GM12878 (cell line): ENCODE measurements around the gene GP9. TPM values are rescaled to one million over a fixed set of nuclear protein-coding genes. Genes with fewer than 3 reads are reported as not detected.

ENCODE experiments used
- ATAC-seq: fragments of 200-7000 bp; cut with Tn5 transposase; 3 replicates; pipeline ENCODE4 v1.9.1; 2020; ENCODE audit warnings: mild to moderate bottlenecking, moderate library complexity
- BruUV-seq: library from RNA; stranded (reverse); fragments of 400-500 nt; replicated peaks from 2 replicates; lab custom pipeline; 2021; lab: Mats Ljungman, UMichigan
- CTCF ChIA-PET: fragments of 300-600 bp; sonication (Branson Sonifier 250); formaldehyde crosslinking; extraction: SDS; loops from one replicate; lab custom pipeline; 2021; ENCODE audit warnings: inconsistent platforms; lab: Yijun Ruan, JAX
- POLR2A ChIA-PET: fragments of 350-600 bp; formaldehyde crosslinking; extraction: SDS; loops from one replicate; lab custom pipeline; 2021; ENCODE audit warnings: inconsistent platforms; lab: Charles Lee
- RAD21 ChIA-PET: fragments of 300-600 bp; sonication (Branson Sonifier 250); formaldehyde crosslinking; loops from one replicate; lab custom pipeline; 2023; ENCODE audit warnings: antibody characterized with exemption; ENCODE audit not compliant: unreplicated experiment; lab: Charles Lee
- SMC1A ChIA-PET: fragments of 300-600 bp; sonication (Branson Sonifier 250); formaldehyde crosslinking; loops from one replicate; lab custom pipeline; 2023; ENCODE audit not compliant: unreplicated experiment, uncharacterized antibody; lab: Charles Lee
- DNase-seq: peaks from one replicate; pipeline ENCODE4 v3.0.0-alpha.2; 2011; ENCODE audit warnings: low read depth, low spot score
- FAIRE-seq: peaks from 3 replicates; lab custom pipeline; 2011; peaks lifted over from hg19 to GRCh38; lab: Jason Lieb, UNC
- H2AFZ ChIP-seq: 2 replicates; pipeline ENCODE4 v1.6.0; 2011; ENCODE audit warnings: low read depth, low read length, control low read depth; ENCODE audit not compliant: control insufficient read depth
- H3K27ac ChIP-seq: 2 replicates; pipeline ENCODE4 v1.5.1; 2011; ENCODE audit warnings: control low read depth; ENCODE audit not compliant: control insufficient read depth, insufficient read depth
- H3K27me3 ChIP-seq, 2 experiments: replicated peaks in 1 of 2; 2 replicates each; pipeline versions ENCODE4 v1.6.0 to v1.6.1; 2011; ENCODE audit warnings: low read length in 1 of 2; ENCODE audit not compliant: control insufficient read depth in 2 of 2, insufficient read depth in 2 of 2
- H3K36me3 ChIP-seq, 2 experiments: 2 replicates each; pipeline ENCODE4 v1.5.1; 2011; ENCODE audit warnings: low read length in 1 of 2; ENCODE audit not compliant: control insufficient read depth in 2 of 2, insufficient read depth in 2 of 2
- H3K4me1 ChIP-seq: 2 replicates; pipeline ENCODE4 v1.6.1; 2011; ENCODE audit warnings: mild to moderate bottlenecking, low read length, moderate library complexity, mixed read lengths; ENCODE audit not compliant: control insufficient read depth, insufficient read depth
- H3K4me2 ChIP-seq: 2 replicates; pipeline ENCODE4 v1.6.0; 2011; ENCODE audit warnings: control low read depth; ENCODE audit not compliant: control insufficient read depth, insufficient read depth
- H3K4me3 ChIP-seq: fragments of 200-600 bp; sonication (generic); 2 replicates; pipeline ENCODE4 v1.5.1; 2016
- H3K79me2 ChIP-seq: 2 replicates; pipeline ENCODE4 v1.6.0; 2011; ENCODE audit warnings: low read length; ENCODE audit not compliant: control insufficient read depth, insufficient read depth
- H3K9ac ChIP-seq: 2 replicates; pipeline ENCODE4 v1.8.0; 2011; ENCODE audit warnings: low read length, control low read depth, mixed read lengths; ENCODE audit not compliant: control insufficient read depth, insufficient read depth
- H3K9me3 ChIP-seq: replicated peaks from 3 replicates; pipeline ENCODE4 v1.5.1; 2011; ENCODE audit warnings: mild to moderate bottlenecking, low read length; ENCODE audit not compliant: control insufficient read depth, insufficient read depth
- H4K20me1 ChIP-seq: 2 replicates; pipeline ENCODE4 v1.6.0; 2011; ENCODE audit not compliant: control insufficient read depth, insufficient read depth
- CTCF ChIP-seq, 3 experiments: IDR thresholded peaks in 2 of 3; conservative IDR thresholded peaks in 1 of 3; 2 replicates each; pipeline ENCODE4 v1.5.1; 2011; ENCODE audit warnings: low read depth in 3 of 3, low read length in 3 of 3, mild to moderate bottlenecking in 3 of 3, control low read depth in 2 of 3, moderate library complexity in 2 of 3, inconsistent platforms in 1 of 3, mixed read lengths in 1 of 3; ENCODE audit not compliant: control insufficient read depth in 2 of 3, insufficient read depth in 1 of 3; ENCODE audit errors: extremely low read depth in 1 of 3
- JUNB ChIP-seq: IDR thresholded peaks from 2 replicates; pipeline ENCODE4 v1.6.1; 2016; ENCODE audit warnings: antibody characterized with exemption, mild to moderate bottlenecking
- NR2F1 ChIP-seq: fragments of 450-650 bp; conservative IDR thresholded peaks from 2 replicates; pipeline ENCODE4 v1.6.1; 2017; ENCODE audit warnings: mild to moderate bottlenecking
- POLR2A ChIP-seq: IDR thresholded peaks from 2 replicates; pipeline ENCODE4 v1.6.1; 2011; ENCODE audit warnings: low read depth, mild to moderate bottlenecking, low read length
- SMAD1 ChIP-seq: fragments of 450-650 bp; IDR thresholded peaks from 2 replicates; pipeline ENCODE4 v1.6.1; 2018; ENCODE audit warnings: mild to moderate bottlenecking, low read depth; ENCODE audit not compliant: partially characterized antibody
- SP1 ChIP-seq: IDR thresholded peaks from one replicate; pipeline ENCODE4 v1.6.1; 2011; ENCODE audit warnings: low read depth, low read length
- WGBS: methylation state at CpG from one replicate; pipeline ENCODE4 v1.1.6; 2016; ENCODE audit warnings: low lambda C conversion rate; ENCODE audit not compliant: insufficient replicate concordance, insufficient coverage; ENCODE audit errors: missing lambda C conversion rate; 5-methylcytosine and 5-hydroxymethylcytosine counted together
- in situ Hi-C: fragments of 300-500 bp; cut with MboI; formaldehyde crosslinking; loops from 9 replicates; pipeline ENCODE4 v1.14.3; 2018; ENCODE audit warnings: mixed read lengths
- intact Hi-C: fragments of 100-400 bp; cut with micrococcal nuclease; formaldehyde crosslinking; loops from one replicate; pipeline ENCODE4 v1.14.2; 2022; ENCODE audit not compliant: unreplicated experiment
- polyA plus RNA-seq, 11 experiments: library from polyadenylated mRNA; depleted of rRNA in 4 of 11; unstranded in 6 of 11; stranded (reverse) in 5 of 11; fragments of >200 nt; fragmentation: Nextera tagmentation in 4 of 11; fragmentation: Illumina TruSeq in 1 of 11; extraction: Ambion mirVana in 4 of 11; extraction: Trizol in 1 of 11; gene quantifications; 1 replicate in 1 of 11; 2 replicates in 10 of 11; pipeline versions ENCODE4 v1.2.1 to v1.2.3, GENCODE V29; 2011 to 2016; ENCODE audit warnings: inconsistent platforms in 2 of 11, missing spikeins in 2 of 11, low read depth in 1 of 11
- total RNA-seq, 4 experiments: library from RNA; depleted of rRNA in 3 of 4; stranded (reverse); fragments of >200 nt in 3 of 4; fragmentation: Illumina TruSeq in 1 of 4; extraction: Trizol in 1 of 4; gene quantifications; 2 replicates each; pipeline versions ENCODE4 v1.2.1 to v1.2.3, GENCODE V29; 2013 to 2021
- TF ChIP-seq, protein P1 (sequence below): fragments of 150-350 bp; IDR thresholded peaks from 2 replicates; pipeline ENCODE4 v1.6.1; 2016; ENCODE audit warnings: low read depth, low read length

The GP9 gene
- total and polyA plus RNA-seq, 10 of the 15 experiments (the other 5 are each of a cell fraction or from before 2014, with no cell fraction given): 0.15 TPM; not detected in 9

GRCh38 chr3:129106866-129107565 is 46.4 kb downstream of the GP9 start:
- peaks cover 0 to 8% of the 10 kb centered on the region in 2 experiments; a peak in 1 of 4 replicates for H3K36me3 ChIP-seq
- H4K20me1 ChIP-seq: no peaks in the 10 kb centered on the region
- H2AFZ ChIP-seq: no peak overlapping the region
- ChIA-PET RAD21 (no interaction called here), SMC1A (no interaction called here), CTCF (interaction anchor here (1.6 kb wide), 1 partner anchor 53 kb away, joined by 5 read pairs; no protein-coding TSS in a partner anchor), POLR2A (no interaction called here)
- H3K79me2 ChIP-seq: no peaks in the 10 kb centered on the region
- DNase-seq (no peak), FAIRE-seq (no peak), ATAC-seq (no peak)
- H3K4me2 ChIP-seq: no peak overlapping the region
- H3K9ac ChIP-seq: no peak overlapping the region
- no peaks in the 10 kb centered on the region for H3K4me1 ChIP-seq
- BruUV-seq: no TSS peak
- 83% methylated on average over 19 of the region's 19 CpGs for WGBS
- no peak overlapping the region for H3K27ac ChIP-seq
- no peaks in the 10 kb centered on the region for H3K27me3 ChIP-seq
- no peak overlapping the region for H3K4me3 ChIP-seq
- intact Hi-C loops (no loop called here), in situ Hi-C loops (no loop called here)
- TF ChIP-seq JUNB (no peak), SP1 (no peak), SMAD1 (no peak), CTCF (IDR thresholded peaks at IDR 0.05 in 2 of 3, conservative IDR thresholded peaks at IDR 0.05 in 1 of 3; ENCODE audit: control insufficient read depth in 2 of 3, extremely low read depth in 1 of 3, insufficient read depth in 1 of 3, low read depth in 3 of 3, low read length in 3 of 3) (no peak)
- H3K9me3 ChIP-seq: no peaks in the 10 kb centered on the region

- Histone ChIP-seq H3K4me3 (no peak overlapping the region), H3K9me3 (no peaks in the 10 kb centered on the region), H3K27me3 (no peaks in the 10 kb centered on the region), H3K9ac (no peak overlapping the region), H3K79me2 (no peaks in the 10 kb centered on the region), H3K27ac (no peak overlapping the region), H4K20me1 (no peaks in the 10 kb centered on the region), H3K36me3 (peaks cover 0 to 8% of the 10 kb centered on the region in 2 experiments; a peak in 1 of 4 replicates), H2AFZ (no peak overlapping the region), H3K4me2 (no peak overlapping the region), H3K4me1 (no peaks in the 10 kb centered on the region)
- no peak for ATAC-seq
- in situ Hi-C loops (no loop called here), intact Hi-C loops (no loop called here)
- CTCF ChIA-PET: no interaction called here
- 91% methylated on average over 8 of the region's 8 CpGs for WGBS
- POLR2A ChIA-PET: no interaction called here
- BruUV-seq: no TSS peak
- SMC1A ChIA-PET: no interaction called here
- RAD21 ChIA-PET: no interaction called here
- FAIRE-seq: no peak
- no peak for DNase-seq
- no peak for TF ChIP-seq CTCF (IDR thresholded peaks at IDR 0.05 in 2 of 3, conservative IDR thresholded peaks at IDR 0.05 in 1 of 3; ENCODE audit: control insufficient read depth in 2 of 3, extremely low read depth in 1 of 3, insufficient read depth in 1 of 3, low read depth in 3 of 3, low read length in 3 of 3)
- TF ChIP-seq NR2F1: no peak
- TF ChIP-seq, protein P1, sequence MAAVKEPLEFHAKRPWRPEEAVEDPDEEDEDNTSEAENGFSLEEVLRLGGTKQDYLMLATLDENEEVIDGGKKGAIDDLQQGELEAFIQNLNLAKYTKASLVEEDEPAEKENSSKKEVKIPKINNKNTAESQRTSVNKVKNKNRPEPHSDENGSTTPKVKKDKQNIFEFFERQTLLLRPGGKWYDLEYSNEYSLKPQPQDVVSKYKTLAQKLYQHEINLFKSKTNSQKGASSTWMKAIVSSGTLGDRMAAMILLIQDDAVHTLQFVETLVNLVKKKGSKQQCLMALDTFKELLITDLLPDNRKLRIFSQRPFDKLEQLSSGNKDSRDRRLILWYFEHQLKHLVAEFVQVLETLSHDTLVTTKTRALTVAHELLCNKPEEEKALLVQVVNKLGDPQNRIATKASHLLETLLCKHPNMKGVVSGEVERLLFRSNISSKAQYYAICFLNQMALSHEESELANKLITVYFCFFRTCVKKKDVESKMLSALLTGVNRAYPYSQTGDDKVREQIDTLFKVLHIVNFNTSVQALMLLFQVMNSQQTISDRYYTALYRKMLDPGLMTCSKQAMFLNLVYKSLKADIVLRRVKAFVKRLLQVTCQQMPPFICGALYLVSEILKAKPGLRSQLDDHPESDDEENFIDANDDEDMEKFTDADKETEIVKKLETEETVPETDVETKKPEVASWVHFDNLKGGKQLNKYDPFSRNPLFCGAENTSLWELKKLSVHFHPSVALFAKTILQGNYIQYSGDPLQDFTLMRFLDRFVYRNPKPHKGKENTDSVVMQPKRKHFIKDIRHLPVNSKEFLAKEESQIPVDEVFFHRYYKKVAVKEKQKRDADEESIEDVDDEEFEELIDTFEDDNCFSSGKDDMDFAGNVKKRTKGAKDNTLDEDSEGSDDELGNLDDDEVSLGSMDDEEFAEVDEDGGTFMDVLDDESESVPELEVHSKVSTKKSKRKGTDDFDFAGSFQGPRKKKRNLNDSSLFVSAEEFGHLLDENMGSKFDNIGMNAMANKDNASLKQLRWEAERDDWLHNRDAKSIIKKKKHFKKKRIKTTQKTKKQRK: no peak
- TF ChIP-seq POLR2A: no peak
Measured at GRCh38 chr3:129107793-129108192, 47.2 kb downstream of the GP9 start.
